HepG2 (cell line): ENCODE results near the gene ANAPC2. TPM values are rescaled to one million over a fixed set of nuclear protein-coding genes. Genes with fewer than 3 reads are reported as not detected.

Experiments
- ARID3A ChIP-seq: IDR thresholded peaks from 2 replicates; pipeline ENCODE4 v1.6.1; 2012; ENCODE audit warnings: low read depth, low read length, improper control_type of control experiment
- ATM ChIP-seq: fragments of 450-650 bp; IDR thresholded peaks from 2 replicates; pipeline ENCODE4 v1.7.1; 2017; ENCODE audit warnings: mild to moderate bottlenecking, borderline replicate concordance
- EED ChIP-seq: sonication (generic); formaldehyde crosslinking; IDR thresholded peaks from 2 replicates; pipeline ENCODE4 v1.5.0; 2020; ENCODE audit warnings: mild to moderate bottlenecking, missing genetic modification reagents
- FOXC1 ChIP-seq: sonication (generic); formaldehyde crosslinking; IDR thresholded peaks from 2 replicates; pipeline ENCODE4 v1.8.0; 2022; ENCODE audit warnings: mild to moderate bottlenecking, missing genetic modification reagents, borderline replicate concordance
- GPBP1L1 ChIP-seq: sonication (generic); formaldehyde crosslinking; IDR thresholded peaks from 2 replicates; pipeline ENCODE4 v1.5.0; 2020; ENCODE audit warnings: mild to moderate bottlenecking, missing genetic modification reagents
- GRHL1 ChIP-seq: sonication (generic); formaldehyde crosslinking; conservative IDR thresholded peaks from 2 replicates; pipeline ENCODE4 v1.8.0; 2022; ENCODE audit warnings: missing genetic modification reagents
- JUN ChIP-seq: sonication (generic); formaldehyde crosslinking; IDR thresholded peaks from 2 replicates; pipeline ENCODE4 v1.4.0; 2020; ENCODE audit warnings: mild to moderate bottlenecking, missing genetic modification reagents
- JUNB ChIP-seq: sonication (generic); formaldehyde crosslinking; IDR thresholded peaks from 2 replicates; pipeline ENCODE4 v1.8.0; 2022; ENCODE audit warnings: missing genetic modification reagents, mild to moderate bottlenecking, borderline replicate concordance
- KDM2A ChIP-seq: sonication (generic); formaldehyde crosslinking; IDR thresholded peaks from 2 replicates; pipeline ENCODE4 v1.4.0; 2020; ENCODE audit warnings: low read depth, missing genetic modification reagents, borderline replicate concordance
- MAF1 ChIP-seq: sonication (generic); formaldehyde crosslinking; IDR thresholded peaks from 2 replicates; pipeline ENCODE4 v1.5.0; 2020; ENCODE audit warnings: missing genetic modification reagents, borderline replicate concordance
- RBFOX2 ChIP-seq: fragments of 200-400 bp; formaldehyde crosslinking; IDR thresholded peaks from 2 replicates; pipeline ENCODE4 v1.6.1; 2017; ENCODE audit warnings: low read depth, mild to moderate bottlenecking, low read length
- REST ChIP-seq, 2 experiments: IDR thresholded peaks; 2 replicates each; pipeline ENCODE4 v1.6.1; 2011 to 2012; ENCODE audit warnings: low read length in 2 of 2, borderline replicate concordance in 1 of 2, low read depth in 1 of 2, mild to moderate bottlenecking in 1 of 2, moderate library complexity in 1 of 2
- TBP ChIP-seq: sonication (generic); formaldehyde crosslinking; IDR thresholded peaks from 2 replicates; pipeline ENCODE4 v1.5.0; 2020; ENCODE audit warnings: missing genetic modification reagents
- U2AF1 ChIP-seq: fragments of 200-400 bp; formaldehyde crosslinking; optimal IDR thresholded peaks from 2 replicates; pipeline ENCODE3; 2017; ENCODE audit warnings: mild to moderate bottlenecking, low read depth, low read length
- ZBTB2 ChIP-seq: sonication (generic); formaldehyde crosslinking; IDR thresholded peaks from 2 replicates; pipeline ENCODE4 v1.8.0; 2022; ENCODE audit warnings: low read depth, missing genetic modification reagents
- ZNF331 ChIP-seq: sonication (generic); formaldehyde crosslinking; IDR thresholded peaks from 2 replicates; pipeline ENCODE4 v1.4.0; 2020; ENCODE audit warnings: missing genetic modification reagents
- ZNF672 ChIP-seq: sonication (generic); formaldehyde crosslinking; IDR thresholded peaks from 2 replicates; pipeline ENCODE4 v1.8.1; 2022; ENCODE audit warnings: missing genetic modification reagents
- ZNF777 ChIP-seq: sonication (generic); formaldehyde crosslinking; IDR thresholded peaks from 2 replicates; pipeline ENCODE4 v1.4.0; 2020; ENCODE audit warnings: missing genetic modification reagents
- ZNF839 ChIP-seq: sonication (generic); formaldehyde crosslinking; IDR thresholded peaks from 2 replicates; pipeline ENCODE4 v1.4.0; 2020; ENCODE audit warnings: missing genetic modification reagents, mild to moderate bottlenecking, borderline replicate concordance
- polyA plus RNA-seq, 8 experiments: library from polyadenylated mRNA; depleted of rRNA in 3 of 8; stranded (reverse) in 7 of 8; unstranded in 1 of 8; fragments of >200 nt; fragmentation: Illumina TruSeq in 4 of 8; extraction: Trizol in 4 of 8; gene quantifications; 2 replicates each; pipeline versions ENCODE4 v1.2.1 to v1.2.3, GENCODE V29; 2011 to 2016; ENCODE audit warnings: low read depth in 4 of 8, missing spikeins in 1 of 8, mixed read lengths in 1 of 8; ENCODE audit not compliant: insufficient read depth in 1 of 8
- total RNA-seq, 5 experiments: library from RNA; depleted of rRNA; stranded (reverse); fragments of >200 nt; fragmentation: Illumina TruSeq; extraction: Trizol; gene quantifications; 2 replicates each; pipeline ENCODE4 v1.2.3, GENCODE V29; 2016; ENCODE audit warnings: low read depth in 1 of 5

ANAPC2 gene
- total and polyA plus RNA-seq, 2 of the 13 experiments (the other 11 are each of a cell fraction or from before 2014, with no cell fraction given) = 12.3 to 15.4 TPM

GRCh38 chr9:137129456-137130175 lies 58.7 kb downstream of the ANAPC2 start (continued):
- TF ChIP-seq U2AF1 (no peak), ZBTB2 (CRISPR knock-in tag) (peak; percentile 62; the same call in 1 of the 2 replicates), GRHL1 (no peak), REST (IDR thresholded peaks at IDR 0.05; ENCODE audit: borderline replicate concordance in 1 of 2, low read depth in 1 of 2, low read length in 2 of 2) (peak in 1 of 2 experiments; percentile 71; a peak in 1 of 4 replicates), MAF1 (CRISPR knock-in tag) (no peak), EED (CRISPR knock-in tag) (no peak), ZNF672 (CRISPR knock-in tag) (no peak), FOXC1 (CRISPR knock-in tag) (peak; percentile 45; the same call in 1 of the 2 replicates), JUN (no peak), TBP (CRISPR knock-in tag) (no peak), KDM2A (peak; percentile 80), GPBP1L1 (CRISPR knock-in tag) (no peak), ZNF777 (CRISPR knock-in tag) (peak; percentile 88), RBFOX2 (peak; percentile 95), ZNF331 (CRISPR knock-in tag) (peak; percentile 41; the same call in 1 of the 2 replicates), ZNF839 (CRISPR knock-in tag) (no peak), ATM (no peak), ARID3A (no peak), JUNB (CRISPR knock-in tag) (no peak)
